ENCODE measurements around the gene MKLN1.
"Not testable (repeated sequence)": the region's sequence is repeated elsewhere in the genome, so short reads cannot be mapped to it uniquely, and the experiment has no call there.

MKLN1 gene

GRCh38 chr7:131501930-131502685 is 174.4 kb downstream of the MKLN1 start:
- no peaks in the 10 kb centered on the region for H3K27me3 ChIP-seq (ENCODE audit: control insufficient read depth, insufficient read depth, low read length)
- H3K36me3 ChIP-seq (ENCODE audit: control insufficient read depth, insufficient read depth, low read length) = peaks cover 98% of the 10 kb centered on the region
- H3K9ac ChIP-seq (ENCODE audit: low read depth, low read length) = no peak overlapping the region

DNA sequence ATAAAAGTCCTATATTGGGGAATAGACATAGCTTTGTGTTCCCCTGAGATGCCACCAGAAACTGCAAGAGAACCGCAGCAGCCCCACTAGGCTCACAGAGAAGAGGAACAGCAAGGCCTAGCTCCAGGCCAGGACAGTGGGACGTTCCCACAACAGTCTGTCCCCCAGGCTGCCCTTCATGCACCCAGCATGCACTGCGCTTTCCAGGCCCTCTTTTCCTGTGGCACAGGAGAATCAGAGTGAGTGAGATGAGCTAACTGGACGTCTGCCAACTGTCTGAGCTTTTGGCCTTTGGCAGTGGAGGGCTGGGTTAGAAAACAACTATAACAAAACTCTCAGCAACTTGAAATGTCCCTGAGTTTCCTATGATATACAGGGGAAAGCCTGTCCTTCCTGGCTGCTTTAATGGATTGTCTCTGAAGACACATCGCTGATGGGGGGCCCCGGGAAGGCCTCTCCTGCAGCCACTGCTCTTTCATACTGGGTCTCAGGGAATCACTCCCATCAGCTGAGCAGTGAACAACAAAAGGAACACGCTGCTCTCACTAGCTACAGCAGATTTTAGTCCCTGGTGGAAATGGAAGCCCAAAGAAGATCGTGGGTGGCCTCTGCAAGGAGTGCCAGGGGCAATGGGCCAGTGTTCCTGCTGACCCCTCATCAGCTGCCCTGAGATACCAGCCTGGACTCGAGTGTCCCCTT is 175.3 kb downstream of the MKLN1 start:
- Histone ChIP-seq H3K27ac (ENCODE audit: low read depth, low read length) (no peak overlapping the region), H3K4me1 (ENCODE audit: control insufficient read depth, insufficient read depth, low read length) (no peaks in the 10 kb centered on the region), H3K9ac (ENCODE audit: low read depth, low read length) (no peak overlapping the region), H3K4me3 (ENCODE audit: low read depth, low read length) (no peak overlapping the region), H3K9me3 (ENCODE audit: control insufficient read depth, insufficient read depth, low read length) (no peaks in the 10 kb centered on the region), H3K36me3 (ENCODE audit: control insufficient read depth, insufficient read depth, low read length) (peaks cover 99% of the 10 kb centered on the region), H3K27me3 (ENCODE audit: control insufficient read depth, insufficient read depth, low read length) (no peaks in the 10 kb centered on the region)

More at GRCh38 chr7:131501930-131502685, 174.4 kb downstream of the MKLN1 start:
- H3K27ac ChIP-seq (ENCODE audit: low read depth, low read length) = peak overlapping the region; percentile 23
- H3K9me3 ChIP-seq (ENCODE audit: control insufficient read depth, insufficient read depth, low read length) = no peaks in the 10 kb centered on the region
- no peak overlapping the region for H3K4me3 ChIP-seq (ENCODE audit: low read depth, low read length)
- H3K4me1 ChIP-seq (ENCODE audit: control insufficient read depth, insufficient read depth, low read length) = no peaks in the 10 kb centered on the region

DNA sequence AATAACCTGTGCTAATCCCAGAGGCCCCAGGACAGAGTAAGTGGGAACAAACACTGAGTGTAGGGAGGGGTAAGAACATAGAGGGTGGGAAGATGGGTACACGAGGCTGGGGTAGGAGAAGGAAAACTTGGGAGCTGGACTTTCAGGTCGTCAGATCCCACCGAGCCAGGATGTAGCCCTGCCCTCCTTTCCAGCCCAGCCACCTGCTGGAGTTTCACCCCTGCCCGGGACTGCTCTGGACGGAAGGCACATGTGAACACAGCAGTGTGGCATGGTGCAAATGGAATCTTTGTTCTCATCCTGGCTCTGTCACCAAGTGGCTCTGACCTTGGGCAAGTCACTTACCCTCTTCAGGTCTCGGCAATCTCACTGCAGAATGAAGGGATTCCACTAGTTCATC is 176.0 kb downstream of the MKLN1 start:
- H3K4me3 ChIP-seq (ENCODE audit: low read depth, low read length) = no peak overlapping the region
- H3K9ac ChIP-seq (ENCODE audit: low read depth, low read length) = no peak overlapping the region
- H3K27ac ChIP-seq (ENCODE audit: low read depth, low read length) = no peak overlapping the region
- no peaks in the 10 kb centered on the region for H3K27me3 ChIP-seq (ENCODE audit: control insufficient read depth, insufficient read depth, low read length)
- H3K4me1 ChIP-seq (ENCODE audit: control insufficient read depth, insufficient read depth, low read length) = no peaks in the 10 kb centered on the region
- peaks cover 99% of the 10 kb centered on the region for H3K36me3 ChIP-seq (ENCODE audit: control insufficient read depth, insufficient read depth, low read length)
- no peaks in the 10 kb centered on the region for H3K9me3 ChIP-seq (ENCODE audit: control insufficient read depth, insufficient read depth, low read length)

- peaks cover 99% of the 10 kb centered on the region for H3K36me3 ChIP-seq (ENCODE audit: control insufficient read depth, insufficient read depth, low read length)
- no peaks in the 10 kb centered on the region for H3K4me1 ChIP-seq (ENCODE audit: control insufficient read depth, insufficient read depth, low read length)
- no peak overlapping the region for H3K9ac ChIP-seq (ENCODE audit: low read depth, low read length)
- H3K27ac ChIP-seq (ENCODE audit: low read depth, low read length) = peak overlapping the region; percentile 3
- H3K27me3 ChIP-seq (ENCODE audit: control insufficient read depth, insufficient read depth, low read length) = no peaks in the 10 kb centered on the region
- H3K9me3 ChIP-seq (ENCODE audit: control insufficient read depth, insufficient read depth, low read length) = no peaks in the 10 kb centered on the region
- no peak overlapping the region for H3K4me3 ChIP-seq (ENCODE audit: low read depth, low read length)
These were observed 176.7 kb downstream of the MKLN1 start for GRCh38 chr7:131504157-131504899.

DNA sequence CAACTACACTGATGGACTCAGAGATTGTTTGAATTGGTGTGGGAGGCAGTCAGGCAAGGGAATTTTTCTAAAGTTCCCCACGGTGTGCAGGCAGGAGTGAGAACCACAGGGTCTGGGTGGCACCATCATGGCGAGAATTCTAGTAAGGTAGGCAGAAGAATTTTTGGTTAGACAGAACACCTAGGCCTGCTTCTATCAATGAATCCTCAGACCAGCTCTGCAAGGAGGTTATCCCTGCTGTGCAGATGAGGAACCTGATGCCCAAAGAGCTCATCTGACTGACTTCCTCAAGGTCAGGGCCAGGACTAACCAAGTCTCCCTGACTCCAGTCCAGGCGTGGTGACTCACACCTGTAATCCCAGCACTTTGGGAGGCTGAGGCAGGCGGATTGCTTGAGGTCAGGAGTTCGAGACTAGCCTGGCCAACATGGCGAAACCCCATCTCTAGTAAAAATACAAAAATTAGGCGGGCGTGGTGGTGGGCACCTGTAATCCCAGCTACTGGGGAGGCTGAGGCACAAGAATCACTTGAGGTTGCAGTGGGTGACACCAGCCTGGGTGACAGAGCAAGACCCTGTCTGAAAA is 177.5 kb downstream of the MKLN1 start:
- not testable (repeated sequence) for H3K9me3 ChIP-seq (ENCODE audit: control insufficient read depth, insufficient read depth, low read length); H3K9ac ChIP-seq (ENCODE audit: low read depth, low read length); H3K27me3 ChIP-seq (ENCODE audit: control insufficient read depth, insufficient read depth, low read length); H3K4me3 ChIP-seq (ENCODE audit: low read depth, low read length); H3K4me1 ChIP-seq (ENCODE audit: control insufficient read depth, insufficient read depth, low read length)
- Histone ChIP-seq H3K27ac (ENCODE audit: low read depth, low read length) (peak overlapping the region; percentile 3), H3K36me3 (ENCODE audit: control insufficient read depth, insufficient read depth, low read length) (peaks cover 100% of the 10 kb centered on the region)

DNA sequence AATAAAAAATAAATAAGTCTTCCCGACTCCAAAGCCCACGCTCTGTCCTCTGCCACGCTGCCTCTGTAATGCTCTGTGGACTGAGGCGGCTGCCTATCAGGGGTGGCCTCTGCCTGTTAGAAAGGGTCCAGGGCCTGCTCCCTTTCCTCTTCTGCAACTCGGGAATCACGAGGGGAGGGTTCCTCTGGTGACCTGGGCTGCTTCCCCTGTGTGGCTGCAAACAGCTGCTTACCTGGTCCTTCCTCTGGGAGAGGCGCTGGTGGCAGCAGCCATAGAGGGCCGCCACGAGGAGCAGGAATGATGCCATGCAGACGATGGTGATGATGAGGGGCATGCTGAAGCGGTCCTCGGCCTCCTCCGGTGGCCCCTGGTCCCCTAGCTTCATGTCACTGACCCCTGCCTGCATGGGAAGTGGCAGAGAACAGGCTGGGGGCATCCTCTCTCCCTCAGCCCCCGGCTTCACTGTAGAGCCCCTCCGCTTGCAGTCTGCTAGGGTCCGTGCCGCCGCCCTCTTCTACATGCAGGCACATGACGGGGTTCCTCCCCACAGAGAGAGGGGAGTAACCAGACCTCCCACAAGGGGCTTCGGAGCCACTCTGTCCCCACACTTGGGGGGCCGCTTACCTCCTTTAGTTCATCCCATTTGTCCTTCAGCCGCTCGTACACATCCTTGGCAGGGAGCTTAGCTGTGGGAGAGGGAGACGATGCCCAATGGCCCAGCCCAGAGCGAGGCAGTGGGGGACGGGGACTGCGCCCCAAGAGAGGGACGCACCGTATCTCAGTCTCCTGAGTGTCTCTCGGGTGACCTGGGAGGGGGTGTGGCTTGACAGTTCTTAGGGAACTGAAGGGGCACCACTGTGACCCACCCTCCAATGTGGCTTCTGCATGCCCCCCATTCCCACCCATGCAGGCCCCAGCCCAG is 178.2 kb downstream of the MKLN1 start:
- Histone ChIP-seq H3K4me3 (ENCODE audit: low read depth, low read length) (no peak overlapping the region), H3K4me1 (ENCODE audit: control insufficient read depth, insufficient read depth, low read length) (peaks cover 8% of the 10 kb centered on the region; the same call in 1 of the 2 replicates), H3K27me3 (ENCODE audit: control insufficient read depth, insufficient read depth, low read length) (no peaks in the 10 kb centered on the region), H3K27ac (ENCODE audit: low read depth, low read length) (no peak overlapping the region), H3K9ac (ENCODE audit: low read depth, low read length) (no peak overlapping the region), H3K9me3 (ENCODE audit: control insufficient read depth, insufficient read depth, low read length) (no peaks in the 10 kb centered on the region), H3K36me3 (ENCODE audit: control insufficient read depth, insufficient read depth, low read length) (peaks cover 98% of the 10 kb centered on the region)

DNA sequence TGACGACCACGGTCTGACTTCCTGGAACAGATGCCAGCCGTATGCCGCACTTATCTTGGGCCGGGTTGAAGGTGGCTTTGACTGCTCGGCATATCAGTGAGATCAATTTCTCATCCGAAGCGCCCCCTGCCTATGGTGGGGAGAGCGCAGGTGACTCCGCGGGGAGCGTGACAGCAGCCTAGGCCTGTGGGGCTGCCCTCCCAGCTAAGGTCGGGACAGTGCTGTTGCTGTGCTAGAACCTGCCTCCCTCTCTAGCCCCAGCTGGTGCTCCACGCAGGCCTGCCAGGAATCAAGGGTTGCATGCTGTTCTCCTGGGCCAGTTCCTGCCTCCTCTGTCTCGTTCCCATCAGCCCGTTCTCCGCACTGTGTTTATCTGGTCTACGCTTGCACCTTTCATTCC is 178.9 kb downstream of the MKLN1 start:
- Histone ChIP-seq H3K27ac (ENCODE audit: low read depth, low read length) (peak overlapping the region; percentile 59), H3K36me3 (ENCODE audit: control insufficient read depth, insufficient read depth, low read length) (peaks cover 98% of the 10 kb centered on the region), H3K27me3 (ENCODE audit: control insufficient read depth, insufficient read depth, low read length) (no peaks in the 10 kb centered on the region), H3K9me3 (ENCODE audit: control insufficient read depth, insufficient read depth, low read length) (no peaks in the 10 kb centered on the region), H3K4me3 (ENCODE audit: low read depth, low read length) (no peak overlapping the region), H3K4me1 (ENCODE audit: control insufficient read depth, insufficient read depth, low read length) (peaks cover 8% of the 10 kb centered on the region; the same call in 1 of the 2 replicates), H3K9ac (ENCODE audit: low read depth, low read length) (no peak overlapping the region)

GRCh38 chr7:131507592-131508331 is 180.1 kb downstream of the MKLN1 start:
- Histone ChIP-seq H3K9me3 (ENCODE audit: control insufficient read depth, insufficient read depth, low read length) (no peaks in the 10 kb centered on the region), H3K36me3 (ENCODE audit: control insufficient read depth, insufficient read depth, low read length) (peaks cover 97% of the 10 kb centered on the region), H3K27me3 (ENCODE audit: control insufficient read depth, insufficient read depth, low read length) (no peaks in the 10 kb centered on the region), H3K27ac (ENCODE audit: low read depth, low read length) (peak overlapping the region; percentile 59), H3K4me3 (ENCODE audit: low read depth, low read length) (no peak overlapping the region), H3K9ac (ENCODE audit: low read depth, low read length) (no peak overlapping the region), H3K4me1 (ENCODE audit: control insufficient read depth, insufficient read depth, low read length) (peaks cover 8% of the 10 kb centered on the region; the same call in 1 of the 2 replicates)

DNA sequence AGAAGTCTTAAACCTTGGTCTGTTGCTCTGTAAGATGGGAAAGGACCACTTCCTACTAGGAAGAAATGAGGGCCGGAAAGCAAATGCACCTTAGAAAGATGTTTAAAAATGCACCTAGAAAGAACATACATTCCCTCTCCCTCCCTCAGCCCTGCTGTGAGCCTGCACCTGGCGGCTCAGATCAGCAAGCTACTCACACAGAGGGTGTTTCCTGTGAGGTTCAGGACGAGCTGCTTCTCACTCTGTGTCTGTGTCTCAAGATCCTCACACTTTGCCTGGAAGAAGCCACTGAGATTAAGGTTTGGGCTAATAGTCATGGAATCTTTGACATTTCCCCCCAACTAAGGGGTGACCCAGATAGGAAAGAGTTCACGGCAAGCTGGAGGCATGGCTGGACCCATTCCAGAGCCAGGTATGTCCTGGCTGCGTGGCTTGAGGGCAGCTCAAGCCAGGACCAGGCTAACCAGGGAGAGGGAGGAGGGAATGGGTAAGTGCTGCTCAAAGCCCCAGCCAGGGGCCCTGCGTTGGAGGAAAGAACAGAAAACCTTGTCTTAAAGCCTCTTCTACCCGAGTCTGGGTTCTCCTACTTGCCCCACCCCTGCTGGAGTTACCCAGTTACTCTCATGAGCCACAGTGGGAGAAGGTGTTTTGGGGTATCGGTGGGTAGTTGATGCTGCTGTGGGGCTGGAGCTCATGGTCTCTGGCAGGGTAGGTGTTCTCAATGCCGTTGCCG is 181.2 kb downstream of the MKLN1 start:
- Histone ChIP-seq H3K4me3 (ENCODE audit: low read depth, low read length) (no peak overlapping the region), H3K9me3 (ENCODE audit: control insufficient read depth, insufficient read depth, low read length) (no peaks in the 10 kb centered on the region), H3K9ac (ENCODE audit: low read depth, low read length) (no peak overlapping the region), H3K36me3 (ENCODE audit: control insufficient read depth, insufficient read depth, low read length) (peaks cover 92% of the 10 kb centered on the region), H3K27ac (ENCODE audit: low read depth, low read length) (peak overlapping the region; percentile 54), H3K27me3 (ENCODE audit: control insufficient read depth, insufficient read depth, low read length) (no peaks in the 10 kb centered on the region), H3K4me1 (ENCODE audit: control insufficient read depth, insufficient read depth, low read length) (peaks cover 18% of the 10 kb centered on the region)

Data from HUES48 (cell line).